HG02970 (cell line): Measurements from ENCODE around the gene GRIK2.

ENCODE experiments used
- ATAC-seq: cut with Tn5 transposase; IDR thresholded peaks from one replicate; pipeline ENCODE4 v1.9.1; 2021; ENCODE audit warnings: mild to moderate bottlenecking, moderate library complexity, moderate number of reproducible peaks; ENCODE audit not compliant: unreplicated experiment, low FRiP score

The GRIK2 gene

DNA sequence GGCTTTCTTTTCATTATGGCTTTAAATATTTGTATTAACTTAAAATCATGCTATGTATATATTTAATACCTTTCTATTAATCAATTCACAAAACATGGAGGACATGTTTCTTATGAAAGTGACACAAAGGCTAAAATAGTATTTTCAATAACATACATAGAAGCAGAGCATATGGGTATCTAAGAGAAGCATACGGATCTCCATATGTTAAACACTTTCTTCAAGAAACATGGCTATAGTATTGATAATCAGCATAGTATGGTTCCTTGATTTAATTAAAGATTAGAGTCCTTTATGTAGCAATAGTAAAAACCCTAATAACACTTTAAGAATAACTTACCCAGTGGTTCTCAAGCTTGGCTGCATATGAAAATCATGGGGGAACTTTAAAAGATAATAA is 58.5 kb downstream of the GRIK2 start:
- ATAC-seq, result no peak

DNA sequence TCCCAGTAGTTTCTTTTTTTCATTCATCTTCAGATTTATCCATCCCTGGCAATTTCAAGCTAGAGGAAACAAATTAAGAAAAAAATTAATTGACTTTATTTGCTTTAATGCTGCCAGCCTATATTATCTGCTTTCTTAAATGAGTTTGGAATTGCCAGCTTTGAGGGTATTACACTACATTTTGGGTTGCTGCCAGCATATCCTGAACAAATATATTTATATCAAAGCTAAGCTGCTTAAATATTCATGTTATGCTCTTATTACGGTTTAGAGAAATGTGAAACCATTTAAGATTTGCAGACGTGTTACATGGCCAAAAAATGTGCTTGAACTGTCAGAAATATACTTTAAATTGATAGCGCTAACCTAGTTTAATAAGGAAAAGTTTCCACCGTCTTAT is 59.7 kb downstream of the GRIK2 start:
- no peak for ATAC-seq

DNA sequence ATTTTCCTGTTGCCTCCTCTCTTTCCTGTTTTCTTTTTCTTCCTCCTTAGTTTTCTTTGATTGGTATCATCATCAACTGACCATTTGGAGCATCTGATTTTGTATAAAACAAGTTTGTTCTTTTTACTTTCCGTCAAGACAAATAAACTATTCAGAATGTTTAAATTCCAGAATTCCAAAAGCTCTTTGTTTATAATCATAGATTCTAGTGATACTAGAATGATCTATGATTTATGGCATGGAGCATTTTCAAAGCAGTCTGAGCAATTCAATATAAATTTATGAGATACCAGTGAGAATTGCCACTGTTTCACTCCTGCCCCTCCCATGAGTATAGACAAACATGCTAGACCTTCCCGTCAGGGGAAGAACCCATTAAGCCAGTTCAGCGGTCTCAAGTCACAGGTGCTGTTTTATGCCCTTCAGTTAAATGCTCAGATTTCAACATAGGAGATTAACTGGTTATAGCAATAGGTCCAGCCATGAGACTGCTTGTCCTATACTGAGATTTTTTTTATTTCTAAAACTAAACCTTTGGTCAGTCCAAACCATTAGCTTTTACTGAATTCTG is 60.7 kb downstream of the GRIK2 start:
- ATAC-seq, result no peak

DNA sequence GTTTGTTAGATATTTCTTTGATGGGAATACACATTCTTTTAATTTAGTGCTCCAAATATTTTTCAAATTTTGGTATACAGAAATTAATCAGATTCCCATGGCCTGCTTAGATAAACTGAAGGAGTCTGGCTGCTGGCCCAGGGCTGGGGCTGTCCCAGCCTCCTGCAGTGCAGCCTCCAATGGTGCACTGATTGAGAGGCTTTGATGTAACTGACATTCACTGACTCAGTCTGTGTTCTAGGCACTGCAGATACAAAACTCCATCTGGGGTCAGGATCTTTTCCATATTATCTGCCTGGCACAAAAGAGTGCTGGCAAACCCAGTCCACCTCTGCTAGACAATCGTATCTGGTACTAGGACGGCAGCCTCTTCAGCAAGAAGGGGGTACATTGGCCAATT is 64.8 kb downstream of the GRIK2 start:
- no peak for ATAC-seq

DNA sequence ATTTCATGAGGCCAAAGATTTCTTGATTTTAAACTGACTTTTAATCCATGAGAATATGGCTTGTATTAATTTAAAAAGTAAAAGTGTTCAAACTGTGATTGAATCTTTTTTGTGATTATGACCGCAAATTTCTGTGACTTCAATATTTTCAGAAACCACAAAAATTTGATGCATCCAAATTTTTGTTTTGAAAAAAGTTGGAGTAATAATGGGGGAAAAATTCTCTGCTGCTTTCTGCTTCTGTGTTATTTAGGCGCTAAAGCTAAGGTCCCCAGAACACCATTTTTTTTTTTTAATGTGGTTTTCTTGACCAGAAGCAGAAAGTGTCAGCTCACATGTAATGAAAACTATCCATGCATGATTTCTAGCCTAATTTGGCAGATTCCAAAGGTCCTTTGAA is 65.3 kb downstream of the GRIK2 start:
- no peak for ATAC-seq

DNA sequence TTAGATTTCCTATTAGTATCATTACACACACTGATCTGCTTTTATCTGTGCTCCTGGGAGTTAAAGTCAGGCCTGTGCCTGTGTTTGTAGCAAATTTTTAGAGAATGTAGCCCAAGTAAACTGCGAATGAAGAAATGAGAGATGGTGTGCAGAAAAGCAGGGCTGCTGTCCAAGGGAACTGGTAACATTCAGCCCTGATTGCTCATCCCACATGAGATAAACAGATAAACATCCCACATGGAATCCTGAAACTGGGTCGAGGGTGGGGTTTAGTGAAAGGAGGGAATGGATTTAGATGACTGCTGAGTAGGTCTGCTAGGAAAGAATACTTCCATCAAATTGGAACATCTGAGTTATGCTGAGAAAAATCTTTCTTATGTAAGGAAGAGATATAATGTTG is 69.1 kb downstream of the GRIK2 start:
- ATAC-seq, result no peak

DNA sequence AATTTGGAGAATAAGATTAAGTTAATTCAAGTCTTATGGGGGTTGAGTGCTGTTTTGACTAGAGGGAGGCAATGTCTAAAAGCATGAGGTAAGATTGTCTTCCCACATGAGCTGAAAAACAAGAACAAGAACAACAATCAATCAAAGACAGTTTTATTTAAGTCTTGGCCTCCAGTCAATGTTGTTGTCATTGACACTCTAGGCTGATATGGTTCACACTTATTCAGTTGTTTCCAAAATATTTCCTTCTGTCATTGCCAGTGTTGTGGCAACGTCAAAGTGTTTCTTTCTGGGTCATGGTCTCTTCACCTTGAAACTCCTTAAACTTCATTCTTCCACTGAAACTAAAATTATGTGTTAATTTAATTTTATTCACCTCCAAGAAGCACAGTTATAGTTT is 72.4 kb downstream of the GRIK2 start:
- no peak for ATAC-seq

DNA sequence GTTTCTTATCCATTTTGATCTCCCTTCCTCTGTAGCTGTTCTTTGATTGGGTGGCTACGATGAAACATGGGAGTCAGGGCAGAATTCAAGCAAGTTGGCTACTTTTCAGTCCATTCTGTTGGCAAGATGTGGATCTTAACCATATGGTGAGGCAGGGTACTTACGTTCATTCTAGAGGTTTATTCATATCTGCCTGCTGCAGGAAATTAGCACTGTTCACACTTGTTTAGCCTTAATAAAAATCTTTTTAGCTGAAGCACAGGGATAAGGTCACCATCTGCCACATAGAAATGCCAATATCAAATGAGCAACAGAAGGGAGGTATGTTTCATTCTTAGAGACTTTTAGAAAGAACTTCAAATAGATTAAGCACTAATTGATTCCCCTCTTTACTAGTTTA is 83.9 kb downstream of the GRIK2 start:
- no peak for ATAC-seq

DNA sequence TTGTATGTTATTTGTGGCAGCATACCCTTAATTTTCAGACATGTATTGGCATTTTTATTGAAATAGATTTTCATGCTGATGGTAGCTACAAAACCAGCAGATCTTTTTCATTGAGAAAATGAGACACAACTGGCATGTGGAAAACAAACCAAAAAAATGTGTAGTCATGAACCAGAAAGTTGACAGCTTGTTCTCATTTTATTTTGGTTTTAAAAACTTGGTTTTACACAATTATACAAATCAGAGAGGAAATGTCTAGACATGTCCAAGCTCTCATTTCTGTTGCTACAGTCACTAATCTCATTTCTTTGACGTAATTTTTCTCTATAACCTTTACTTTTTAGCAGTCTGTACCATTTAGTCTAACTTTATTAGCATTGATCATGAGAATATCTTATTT is 85.4 kb downstream of the GRIK2 start:
- no peak for ATAC-seq

DNA sequence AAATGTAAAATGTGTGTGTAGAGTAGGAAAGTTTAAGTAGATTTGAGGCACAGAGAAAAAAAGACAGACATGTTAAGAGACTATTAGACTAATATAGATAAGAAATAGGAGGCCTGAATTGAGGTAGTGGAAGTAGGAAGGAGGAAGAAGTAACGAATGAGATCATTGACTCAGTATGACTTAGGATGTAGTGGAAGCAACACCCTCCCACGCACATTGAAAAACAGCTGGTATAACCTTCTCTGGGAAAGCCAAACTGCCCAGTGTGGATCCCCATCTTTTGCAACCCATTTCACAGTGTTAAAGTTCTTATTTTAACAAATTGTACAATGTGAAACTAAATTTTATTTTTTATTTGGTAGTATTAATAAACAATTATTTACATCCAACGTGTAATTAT is 89.1 kb downstream of the GRIK2 start:
- no peak for ATAC-seq

DNA sequence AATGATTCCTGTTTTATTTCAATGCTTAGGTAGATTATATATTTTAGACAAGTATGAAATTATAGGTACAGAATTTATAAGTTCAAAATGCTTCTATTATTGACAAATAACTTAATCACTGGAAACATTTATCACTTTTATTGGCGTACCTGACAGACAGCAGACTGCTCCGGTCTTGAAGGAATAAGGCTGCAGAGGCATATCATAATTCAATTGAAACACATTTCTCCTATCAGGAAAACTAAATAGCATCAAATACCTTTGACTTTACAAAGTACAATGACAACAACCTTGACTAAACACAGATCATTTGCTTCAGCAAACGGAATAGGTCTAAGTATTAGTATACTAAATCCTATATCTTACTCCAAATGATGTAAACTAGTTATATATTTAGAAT is 91.3 kb downstream of the GRIK2 start:
- ATAC-seq, result no peak

DNA sequence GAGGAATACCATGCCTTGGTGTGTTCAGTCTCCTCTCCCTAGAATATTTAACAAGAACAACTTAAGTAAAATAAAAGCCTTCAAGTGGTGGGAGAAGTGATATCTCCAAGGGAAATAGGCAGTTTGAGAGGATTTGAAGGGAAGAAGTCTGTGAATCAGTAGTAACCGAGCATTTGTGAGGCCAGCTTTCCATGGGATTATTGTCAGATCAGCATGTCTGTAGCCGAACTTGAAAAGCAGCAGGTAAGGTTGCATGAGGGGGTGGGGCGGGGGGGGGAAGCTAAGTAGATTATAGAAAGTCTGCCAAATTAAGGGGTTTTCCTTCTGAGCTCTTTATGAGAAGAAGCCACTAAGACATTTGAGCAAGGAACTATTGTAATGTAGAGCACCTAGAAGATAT is 92.6 kb downstream of the GRIK2 start:
- ATAC-seq, result no peak

DNA sequence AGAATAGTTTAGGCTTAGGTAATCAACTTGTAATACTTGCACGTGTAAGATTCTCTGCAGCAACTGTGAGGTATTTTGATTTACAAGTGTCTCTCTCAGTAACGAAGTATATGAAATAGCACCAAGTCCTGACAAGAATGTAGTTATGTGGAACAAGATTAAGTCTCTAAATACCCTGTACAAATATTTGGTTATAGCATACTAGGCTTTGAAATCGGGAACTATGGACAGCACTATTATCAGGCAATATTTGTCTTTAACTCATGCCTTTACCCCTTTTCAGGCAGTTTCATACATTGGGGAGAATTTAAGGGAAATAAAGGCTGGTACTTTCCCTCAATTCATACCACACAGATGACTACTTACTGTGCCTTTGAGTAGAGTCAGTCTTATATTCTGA is 93.2 kb downstream of the GRIK2 start:
- ATAC-seq, result no peak

DNA sequence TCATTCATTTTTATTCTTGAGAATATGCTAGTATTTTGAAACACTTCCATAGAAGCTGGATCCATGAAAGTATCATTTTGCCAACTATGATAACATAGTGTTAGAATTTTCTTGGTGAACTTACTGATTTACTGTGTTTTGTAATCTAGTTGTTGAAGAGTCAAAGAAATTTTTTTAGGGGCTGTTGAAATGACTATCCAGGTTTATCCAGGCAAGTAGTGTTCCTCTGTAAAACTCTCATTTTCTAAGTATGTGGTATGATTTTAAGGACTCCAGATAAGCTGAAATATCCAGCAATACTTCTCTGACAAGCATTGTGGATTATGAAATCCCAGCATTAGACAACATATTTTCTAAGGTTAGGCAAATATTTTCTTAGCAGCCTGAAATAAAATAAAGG is 95.9 kb downstream of the GRIK2 start:
- no peak for ATAC-seq

DNA sequence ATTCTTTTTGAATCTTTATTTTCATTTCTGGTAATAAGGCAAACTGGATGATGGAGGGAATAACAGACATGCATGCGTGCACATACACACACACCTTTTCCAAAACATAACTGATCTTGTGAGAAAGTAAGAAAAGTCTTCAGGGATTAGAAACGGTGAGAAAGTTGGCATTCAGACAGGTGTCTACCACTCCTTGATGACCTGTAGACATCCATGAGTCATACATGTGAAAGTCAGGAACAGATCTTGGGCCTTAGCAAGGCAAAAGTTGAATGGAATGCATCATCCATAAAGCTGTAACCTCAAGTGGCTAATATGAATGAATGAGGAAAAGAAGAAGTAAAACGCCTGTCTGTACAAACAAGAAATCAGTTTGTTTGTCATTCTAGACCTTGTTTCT is 97.3 kb downstream of the GRIK2 start:
- ATAC-seq, result no peak

DNA sequence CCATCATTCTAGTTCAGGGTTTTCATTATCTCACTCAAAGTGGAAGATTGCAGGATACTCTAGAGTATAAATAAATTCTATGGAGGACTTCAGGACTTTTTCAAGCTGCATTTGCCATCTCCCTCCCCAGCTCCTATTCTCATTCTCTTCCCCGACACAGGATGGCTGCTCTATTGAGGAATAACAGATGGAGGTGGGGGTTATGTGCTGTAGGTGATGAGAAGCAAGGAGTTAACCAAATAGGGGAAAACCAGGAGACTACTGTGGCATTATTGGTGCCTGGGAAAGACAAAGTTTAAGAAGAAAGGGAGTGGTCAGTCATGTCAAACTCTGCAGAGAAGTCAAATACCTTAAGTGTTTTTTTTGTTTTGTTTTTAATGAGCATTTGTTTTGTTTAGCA is 109.3 kb downstream of the GRIK2 start:
- ATAC-seq, result no peak

DNA sequence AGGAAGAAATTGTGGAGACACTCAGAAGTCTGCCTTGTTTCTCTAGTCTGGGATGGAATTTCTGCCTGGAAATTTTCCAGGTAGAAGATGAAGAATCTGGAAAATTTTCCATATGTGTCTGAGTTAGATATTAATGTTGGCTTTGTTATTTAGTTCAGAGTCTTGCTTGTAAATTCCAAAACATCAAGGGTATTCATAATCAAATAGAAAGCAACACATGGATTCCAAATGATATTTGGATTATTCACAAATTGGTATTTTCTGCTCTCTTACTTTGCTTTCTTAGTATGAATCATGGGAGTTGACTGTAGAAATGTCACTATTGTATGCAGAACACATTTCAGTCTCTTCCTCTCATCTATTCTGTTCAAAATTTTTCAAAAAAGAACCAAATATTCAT is 116.0 kb downstream of the GRIK2 start:
- ATAC-seq, result no peak

DNA sequence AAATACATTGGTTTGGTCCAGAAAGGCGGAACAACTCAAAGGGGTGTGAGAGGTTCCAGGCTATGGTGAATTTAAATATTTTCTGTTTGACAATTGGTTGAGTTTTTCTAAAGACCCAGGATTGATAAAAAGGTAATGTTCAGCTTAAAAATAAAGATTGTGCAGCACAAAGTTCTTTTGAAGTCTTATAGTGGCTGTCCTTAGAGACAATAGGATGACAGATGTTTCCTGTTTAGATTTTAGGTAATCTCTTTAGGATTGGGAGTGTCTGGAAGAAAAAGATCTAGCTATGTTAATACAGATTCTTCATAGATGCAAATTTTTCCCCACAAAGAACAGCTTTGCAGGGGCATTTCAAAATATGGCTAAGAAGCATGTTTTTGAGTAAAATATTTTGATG is 119.7 kb downstream of the GRIK2 start:
- no peak for ATAC-seq

DNA sequence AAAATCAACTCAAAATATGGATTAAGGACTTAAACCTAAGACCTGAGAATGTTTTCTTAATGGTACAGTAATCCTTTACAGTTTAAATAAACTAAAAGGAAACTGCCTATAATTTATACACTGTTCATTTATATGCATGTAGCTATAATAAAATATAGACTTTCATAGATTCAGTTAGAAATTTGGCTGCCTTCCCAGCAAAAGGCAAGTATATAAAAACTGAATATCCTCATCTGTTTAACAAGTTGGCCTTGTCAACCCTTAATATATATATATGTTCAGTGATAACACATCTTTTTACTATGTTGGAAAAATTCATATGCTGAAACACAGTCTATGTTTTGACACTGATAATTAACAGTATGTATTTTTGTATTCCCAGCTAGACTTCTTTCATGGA is 123.1 kb downstream of the GRIK2 start:
- no peak for ATAC-seq

DNA sequence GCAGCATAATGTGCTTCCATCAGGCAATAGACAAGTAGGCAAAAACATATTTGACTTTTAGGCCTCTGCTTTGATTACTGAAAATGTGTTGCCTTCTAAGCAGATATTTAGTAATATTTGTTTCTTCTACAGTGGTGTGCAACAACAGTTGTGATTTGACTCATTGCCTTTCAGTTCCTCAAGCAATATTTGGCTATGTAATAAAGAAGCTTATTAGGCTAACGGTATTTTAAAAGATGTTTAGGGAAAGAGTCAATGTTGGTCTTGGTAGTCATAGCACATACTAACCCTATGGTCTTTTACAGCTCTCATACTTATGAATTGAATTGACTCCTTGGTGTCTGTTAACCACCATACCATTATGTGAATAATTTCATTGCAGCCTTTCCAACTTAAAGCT is 124.1 kb downstream of the GRIK2 start:
- ATAC-seq, result no peak

DNA sequence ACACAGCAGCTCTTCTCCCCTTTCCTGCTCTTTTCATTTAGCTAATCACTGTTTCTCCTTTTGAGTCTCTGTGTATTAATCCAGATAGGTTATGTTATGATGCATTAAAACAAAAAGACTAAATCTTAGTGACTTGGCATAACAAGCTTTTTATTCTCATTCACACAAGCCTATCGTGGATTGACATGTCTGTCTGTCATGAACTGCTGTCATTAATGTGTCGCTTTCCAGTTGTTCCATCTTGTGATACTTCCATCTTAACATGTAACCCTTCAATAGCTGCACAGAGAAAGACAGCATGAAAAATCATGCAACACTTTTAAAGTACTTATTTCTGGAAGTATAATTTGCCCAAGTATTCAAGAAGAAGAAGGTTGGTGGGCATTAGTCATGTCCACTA is 128.7 kb downstream of the GRIK2 start:
- ATAC-seq, result no peak

DNA sequence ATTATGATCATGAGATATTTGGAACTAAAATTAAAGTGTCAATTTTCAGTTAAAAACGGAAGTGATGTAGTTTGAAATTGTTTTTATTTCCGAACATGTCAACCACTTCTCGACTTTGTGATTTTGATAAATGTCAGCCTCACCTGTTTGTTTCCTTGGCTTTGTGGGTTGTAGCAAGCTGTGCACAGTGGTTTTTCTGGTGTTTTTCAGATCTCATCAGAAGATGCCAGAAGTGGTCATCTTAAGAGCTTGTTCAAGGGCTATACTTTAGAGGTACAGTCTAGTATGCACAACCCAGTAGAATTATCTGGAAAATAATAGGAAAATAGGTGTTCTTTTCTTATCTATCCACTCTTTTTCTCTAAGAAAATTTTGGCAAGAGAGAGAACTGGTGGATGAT is 134.0 kb downstream of the GRIK2 start:
- ATAC-seq, result no peak

DNA sequence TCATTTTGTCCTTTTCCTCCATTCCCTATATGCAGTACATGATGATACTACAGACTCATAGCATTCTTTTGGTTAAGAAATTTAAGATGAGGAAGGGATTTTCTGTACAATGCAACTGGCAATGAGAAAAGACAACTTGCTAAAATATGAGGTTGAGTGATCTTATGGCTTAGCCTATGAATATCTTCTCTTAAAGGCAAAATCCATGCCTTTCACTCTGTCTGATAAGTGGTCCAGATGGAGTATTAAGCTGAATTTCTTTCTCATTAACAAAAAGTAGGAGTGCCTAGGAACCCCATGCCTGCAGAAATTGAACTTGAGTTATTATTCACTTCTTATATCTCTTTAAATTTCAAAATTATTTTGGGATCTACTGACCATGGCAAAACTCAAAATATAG is 135.3 kb downstream of the GRIK2 start:
- ATAC-seq, result no peak
